ENCODE data around the gene ABAT.

The ABAT gene

GRCh38 chr16:8826278-8826879 is 152.0 kb downstream of the ABAT start:
- no peak for DNase-seq

GRCh38 chr16:8828541-8829165 is 154.2 kb downstream of the ABAT start:
- no peak for DNase-seq

- DNase-seq, result no peak
Measured at GRCh38 chr16:8831450-8831849, 157.0 kb downstream of the ABAT start.

- no peak for DNase-seq
Measured at GRCh38 chr16:8831871-8832716, 157.7 kb downstream of the ABAT start.

- no peak for DNase-seq
Measured at GRCh38 chr16:8832717-8833105, 158.3 kb downstream of the ABAT start.
